Neural cell (in vitro differentiated cells): ENCODE data around the gene MYRIP.

Experiments
- CTCF ChIP-seq: fragments of 450-650 bp; IDR thresholded peaks from 2 replicates; pipeline ENCODE4 v1.5.1; 2014; ENCODE audit warnings: antibody characterized with exemption, mild to moderate bottlenecking, moderate library complexity; ENCODE audit not compliant: poor library complexity, severe bottlenecking
- EP300 ChIP-seq: fragments of 450-650 bp; conservative IDR thresholded peaks from 2 replicates; pipeline ENCODE4 v1.6.1; 2014; ENCODE audit warnings: antibody characterized with exemption, mild to moderate bottlenecking, moderate library complexity; ENCODE audit not compliant: poor library complexity, severe bottlenecking
- EZH2 ChIP-seq: fragments of 200-600, 300-800 bp; shearing (Covaris generic), sonication (generic); IDR thresholded peaks from 2 replicates; pipeline ENCODE4 v1.6.1; 2014; ENCODE audit warnings: antibody characterized with exemption, low read length, borderline replicate concordance, mild to moderate bottlenecking; ENCODE audit not compliant: insufficient read depth, poor library complexity, severe bottlenecking
- MXI1 ChIP-seq: fragments of 450-650 bp; conservative IDR thresholded peaks from 2 replicates; pipeline ENCODE4 v1.6.1; 2014; ENCODE audit warnings: antibody characterized with exemption, mild to moderate bottlenecking; ENCODE audit not compliant: poor library complexity, severe bottlenecking
- POLR2AphosphoS5 ChIP-seq: IDR thresholded peaks from 2 replicates; pipeline ENCODE4 v1.6.1; 2012
- RAD21 ChIP-seq: fragments of 450-650 bp; conservative IDR thresholded peaks from 2 replicates; pipeline ENCODE4 v1.6.1; 2014; ENCODE audit warnings: antibody characterized with exemption, mild to moderate bottlenecking, moderate library complexity
- REST ChIP-seq: IDR thresholded peaks from 2 replicates; pipeline ENCODE4 v1.6.1; 2012; ENCODE audit warnings: borderline replicate concordance
- SMC3 ChIP-seq: fragments of 450-650 bp; conservative IDR thresholded peaks from 2 replicates; pipeline ENCODE4 v1.6.1; 2014; ENCODE audit warnings: antibody characterized with exemption, mild to moderate bottlenecking, moderate library complexity; ENCODE audit not compliant: poor library complexity
- TAF1 ChIP-seq: IDR thresholded peaks from 2 replicates; pipeline ENCODE4 v1.6.1; 2012; ENCODE audit warnings: low read depth

- TF ChIP-seq EZH2 (no peak), POLR2AphosphoS5 (no peak), CTCF (no peak), RAD21 (no peak), EP300 (no peak), TAF1 (no peak), MXI1 (no peak), REST (no peak), SMC3 (no peak)
These were observed 273.7 kb downstream of the MYRIP start for GRCh38 chr3:40083066-40083465.
